ENCODE results near the gene LAMA1. TPM values are rescaled to one million over a fixed set of nuclear protein-coding genes. Genes with fewer than 3 reads are reported as not detected.

Gene LAMA1
- polyA plus RNA-seq, 1 donor from 2014 or later: 10.3 TPM

DNA sequence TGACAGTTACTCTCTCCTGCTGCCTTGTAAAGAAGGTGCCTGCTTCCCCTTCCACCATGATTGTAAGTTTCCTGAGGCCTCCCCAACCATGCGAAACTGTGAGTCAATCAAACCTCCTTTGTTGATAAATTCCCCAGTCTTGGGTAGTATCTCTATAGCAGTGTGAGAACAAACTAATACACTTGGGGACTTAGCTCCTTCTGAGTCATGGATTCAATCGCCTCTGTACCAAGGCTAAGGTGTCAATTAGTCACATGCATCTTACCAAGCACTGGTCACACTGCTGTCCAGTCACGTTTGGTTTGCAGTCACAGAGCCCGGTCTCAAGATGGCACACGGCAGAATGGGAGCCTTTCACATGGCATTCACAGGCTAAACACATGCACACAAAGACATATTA lies 100.6 kb downstream of the LAMA1 start:
- no peak for TF ChIP-seq SMC3 (conservative IDR thresholded peaks at IDR 0.05; ENCODE audit: poor library complexity)
- TF ChIP-seq, protein P1, sequence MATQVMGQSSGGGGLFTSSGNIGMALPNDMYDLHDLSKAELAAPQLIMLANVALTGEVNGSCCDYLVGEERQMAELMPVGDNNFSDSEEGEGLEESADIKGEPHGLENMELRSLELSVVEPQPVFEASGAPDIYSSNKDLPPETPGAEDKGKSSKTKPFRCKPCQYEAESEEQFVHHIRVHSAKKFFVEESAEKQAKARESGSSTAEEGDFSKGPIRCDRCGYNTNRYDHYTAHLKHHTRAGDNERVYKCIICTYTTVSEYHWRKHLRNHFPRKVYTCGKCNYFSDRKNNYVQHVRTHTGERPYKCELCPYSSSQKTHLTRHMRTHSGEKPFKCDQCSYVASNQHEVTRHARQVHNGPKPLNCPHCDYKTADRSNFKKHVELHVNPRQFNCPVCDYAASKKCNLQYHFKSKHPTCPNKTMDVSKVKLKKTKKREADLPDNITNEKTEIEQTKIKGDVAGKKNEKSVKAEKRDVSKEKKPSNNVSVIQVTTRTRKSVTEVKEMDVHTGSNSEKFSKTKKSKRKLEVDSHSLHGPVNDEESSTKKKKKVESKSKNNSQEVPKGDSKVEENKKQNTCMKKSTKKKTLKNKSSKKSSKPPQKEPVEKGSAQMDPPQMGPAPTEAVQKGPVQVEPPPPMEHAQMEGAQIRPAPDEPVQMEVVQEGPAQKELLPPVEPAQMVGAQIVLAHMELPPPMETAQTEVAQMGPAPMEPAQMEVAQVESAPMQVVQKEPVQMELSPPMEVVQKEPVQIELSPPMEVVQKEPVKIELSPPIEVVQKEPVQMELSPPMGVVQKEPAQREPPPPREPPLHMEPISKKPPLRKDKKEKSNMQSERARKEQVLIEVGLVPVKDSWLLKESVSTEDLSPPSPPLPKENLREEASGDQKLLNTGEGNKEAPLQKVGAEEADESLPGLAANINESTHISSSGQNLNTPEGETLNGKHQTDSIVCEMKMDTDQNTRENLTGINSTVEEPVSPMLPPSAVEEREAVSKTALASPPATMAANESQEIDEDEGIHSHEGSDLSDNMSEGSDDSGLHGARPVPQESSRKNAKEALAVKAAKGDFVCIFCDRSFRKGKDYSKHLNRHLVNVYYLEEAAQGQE (IDR thresholded peaks at IDR 0.05; ENCODE audit: borderline replicate concordance): no peak
- TF ChIP-seq TAF1 (IDR thresholded peaks at IDR 0.05; ENCODE audit: low read depth): no peak
- no peak for TF ChIP-seq POLR2AphosphoS5 (IDR thresholded peaks at IDR 0.05)
- no peak for TF ChIP-seq RAD21 (conservative IDR thresholded peaks at IDR 0.05)
- TF ChIP-seq CTCF (IDR thresholded peaks at IDR 0.05; ENCODE audit: poor library complexity, severe bottlenecking): no peak
- TF ChIP-seq EZH2 (IDR thresholded peaks at IDR 0.05; ENCODE audit: borderline replicate concordance, insufficient read depth, low read length, poor library complexity, severe bottlenecking): no peak
- no peak for TF ChIP-seq EP300 (conservative IDR thresholded peaks at IDR 0.05; ENCODE audit: poor library complexity, severe bottlenecking)
- no peak for TF ChIP-seq MXI1 (conservative IDR thresholded peaks at IDR 0.05; ENCODE audit: poor library complexity, severe bottlenecking)
- H3K36me3 ChIP-seq (ENCODE audit: insufficient read depth, low read length): no peaks in the 10 kb centered on the region

GRCh38 chr18:7011142-7011541 lies 106.5 kb downstream of the LAMA1 start:
- no peak overlapping the region for H3K9ac ChIP-seq (ENCODE audit: low read length)
- no peak for TF ChIP-seq EP300 (conservative IDR thresholded peaks at IDR 0.05; ENCODE audit: poor library complexity, severe bottlenecking)
- no peak for TF ChIP-seq EZH2 (IDR thresholded peaks at IDR 0.05; ENCODE audit: borderline replicate concordance, insufficient read depth, low read length, poor library complexity, severe bottlenecking)
- TF ChIP-seq TAF1 (IDR thresholded peaks at IDR 0.05; ENCODE audit: low read depth): no peak
- no peak for TF ChIP-seq POLR2AphosphoS5 (IDR thresholded peaks at IDR 0.05)
- no peak for TF ChIP-seq MXI1 (conservative IDR thresholded peaks at IDR 0.05; ENCODE audit: poor library complexity, severe bottlenecking)
- TF ChIP-seq SMC3 (conservative IDR thresholded peaks at IDR 0.05; ENCODE audit: poor library complexity): no peak
- TF ChIP-seq, protein P1 (IDR thresholded peaks at IDR 0.05; ENCODE audit: borderline replicate concordance): no peak
- TF ChIP-seq CTCF (IDR thresholded peaks at IDR 0.05; ENCODE audit: poor library complexity, severe bottlenecking): no peak
- TF ChIP-seq RAD21 (conservative IDR thresholded peaks at IDR 0.05): no peak
- no peaks in the 10 kb centered on the region for H4K20me1 ChIP-seq (ENCODE audit: insufficient read depth)
- H3K4me2 ChIP-seq (ENCODE audit: low read length): no peak overlapping the region
- H3K79me2 ChIP-seq (replicated peaks; ENCODE audit: insufficient read depth, low read length): no peaks in the 10 kb centered on the region
- no peaks in the 10 kb centered on the region for H3K27me3 ChIP-seq (ENCODE audit: insufficient read depth, low read depth, low read length)
- H3K9me2 ChIP-seq (ENCODE audit: insufficient read depth, low read length): no peaks in the 10 kb centered on the region
- no peak overlapping the region for H2AFZ ChIP-seq (ENCODE audit: low read depth, low read length)
- H3K4me3 ChIP-seq (ENCODE audit: low read length): no peak overlapping the region
- H3K9me3 ChIP-seq (ENCODE audit: low read length): no peaks in the 10 kb centered on the region
- no peaks in the 10 kb centered on the region for H3F3A ChIP-seq (ENCODE audit: insufficient read depth, low read length, poor library complexity, severe bottlenecking)
- no peak overlapping the region for H3K27ac ChIP-seq (ENCODE audit: low read length)
- no peaks in the 10 kb centered on the region for H3K36me3 ChIP-seq (ENCODE audit: insufficient read depth, low read length)

More for the DNA sequence above, 100.6 kb downstream of the LAMA1 start:
- no peaks in the 10 kb centered on the region for H3K79me2 ChIP-seq (replicated peaks; ENCODE audit: insufficient read depth, low read length)
- no peak overlapping the region for H3K4me2 ChIP-seq (ENCODE audit: low read length)
- no peaks in the 10 kb centered on the region for H3F3A ChIP-seq (ENCODE audit: insufficient read depth, low read length, poor library complexity, severe bottlenecking)
- H3K27ac ChIP-seq (ENCODE audit: low read length): no peak overlapping the region
- H3K9me2 ChIP-seq (ENCODE audit: insufficient read depth, low read length): no peaks in the 10 kb centered on the region
- no peak overlapping the region for H2AFZ ChIP-seq (ENCODE audit: low read depth, low read length)
- no peaks in the 10 kb centered on the region for H3K9me3 ChIP-seq (ENCODE audit: low read length)
- H3K4me3 ChIP-seq (ENCODE audit: low read length): no peak overlapping the region
- no peaks in the 10 kb centered on the region for H3K27me3 ChIP-seq (ENCODE audit: insufficient read depth, low read depth, low read length)
- no peak overlapping the region for H3K9ac ChIP-seq (ENCODE audit: low read length)
- H4K20me1 ChIP-seq (ENCODE audit: insufficient read depth): no peaks in the 10 kb centered on the region

Data from neural cell (in vitro differentiated cells).